Gastrocnemius medialis (tissue), 4 donors: Measurements from ENCODE around the gene CDCA8. TPM values are rescaled to one million over a fixed set of nuclear protein-coding genes. Genes with fewer than 3 reads are reported as not detected.

ENCODE experiments used
- ATAC-seq, 2 donors: fragments of 150-250 bp; one replicate each; pipeline ENCODE4 v1.9.1; 2016
- DNase-seq, 2 donors: peaks; one replicate each; pipeline ENCODE4 v3.0.0-alpha.2; 2019
- H3K27ac ChIP-seq, 4 donors: fragments of 200-600 bp; sonication (generic); 1 replicate in 1 of 4; 2 replicates in 3 of 4; pipeline ENCODE4 v1.5.1; 2016 to 2018; ENCODE audit warnings: mild to moderate bottlenecking in 2 of 4, moderate library complexity in 1 of 4
- H3K27me3 ChIP-seq, 3 donors: fragments of 200-600 bp; sonication (generic) in 2 of 3; 1 replicate in 1 of 3; 2 replicates in 2 of 3; pipeline versions ENCODE4 v1.5.1 to v1.6.0; 2016 to 2019; ENCODE audit warnings: mild to moderate bottlenecking in 1 of 3, moderate library complexity in 1 of 3
- H3K36me3 ChIP-seq, 2 donors: fragments of 200-600 bp; sonication (generic) in 1 of 2; one replicate each; pipeline ENCODE4 v1.5.1; 2017 to 2018
- H3K4me1 ChIP-seq, 2 donors: fragments of 200-600 bp; sonication (generic) in 1 of 2; one replicate each; pipeline ENCODE4 v1.5.1; 2016 to 2017; ENCODE audit warnings: mild to moderate bottlenecking in 2 of 2
- H3K4me3 ChIP-seq, 4 donors: fragments of 200-600 bp; sonication (generic) in 3 of 4; 1 replicate in 1 of 4; 2 replicates in 3 of 4; pipeline ENCODE4 v1.5.1; 2016 to 2019; ENCODE audit warnings: mild to moderate bottlenecking in 2 of 4
- H3K9me3 ChIP-seq, 3 donors: fragments of 200-600 bp; sonication (generic) in 2 of 3; 1 replicate in 1 of 3; 2 replicates in 2 of 3; pipeline ENCODE4 v1.5.1; 2016 to 2019
- CTCF ChIP-seq, 5 experiments: fragments of 450-650 bp in 3 of 5; fragments of 200-600 bp in 2 of 5; sonication (generic) in 2 of 5; IDR thresholded peaks in 4 of 5; conservative IDR thresholded peaks in 1 of 5; 1 replicate in 4 of 5; 2 replicates in 1 of 5; pipeline ENCODE4 v1.5.1; 2016 to 2019; ENCODE audit warnings: antibody characterized with exemption in 5 of 5, mild to moderate bottlenecking in 3 of 5, moderate library complexity in 3 of 5
- POLR2A ChIP-seq, 2 donors: fragments of 450-650 bp; IDR thresholded peaks; one replicate each; pipeline ENCODE4 v1.6.1; 2017; ENCODE audit warnings: antibody characterized with exemption in 2 of 2, mild to moderate bottlenecking in 2 of 2, moderate library complexity in 2 of 2
- in situ Hi-C, 4 donors: fragments of 200-750 bp; cut with MboI; loops; one replicate each; pipeline versions ENCODE4 v1.15.0 to v1.8.0; 2017; ENCODE audit warnings: low sequenced_read_pairs in 4 of 4
- intact Hi-C: fragments of 100-400 bp; cut with DNase I; formaldehyde crosslinking; loops from one replicate; pipeline ENCODE4 v1.15.1; 2023; ENCODE audit warnings: low total_unique reads
- total RNA-seq, 4 donors: library from RNA; depleted of rRNA; stranded (reverse); fragments of >200 nt; gene quantifications; one replicate each; pipeline versions ENCODE4 v1.1.0 to v1.2.3, GENCODE V29; 2016

CDCA8 gene
- total RNA-seq, 4 donors from 2014 or later: 0.46 to 1.5 (median 0.60) TPM; not detected in 1

- ATAC-seq: no peak
These were observed 36.1 kb downstream of the CDCA8 start for GRCh38 chr1:37728416-37728815.

GRCh38 chr1:37730376-37730775 is 38.1 kb downstream of the CDCA8 start:
- H3K36me3 ChIP-seq: no peaks in the 10 kb centered on the region
- H3K9me3 ChIP-seq: no peaks in the 10 kb centered on the region
- no peak for TF ChIP-seq POLR2A (IDR thresholded peaks at IDR 0.05)
- TF ChIP-seq CTCF (IDR thresholded peaks at IDR 0.05 in 4 of 5, conservative IDR thresholded peaks at IDR 0.05 in 1 of 5): no peak
- no peak overlapping the region for H3K27ac ChIP-seq
- in situ Hi-C loops (no loop called here), intact Hi-C loops (no loop called here)
- DNase-seq (no peak), ATAC-seq (no peak)
- no peak overlapping the region for H3K4me3 ChIP-seq
- H3K27me3 ChIP-seq: peaks cover 7 to 15% (median 14%) of the 10 kb centered on the region in 3 donors
- H3K4me1 ChIP-seq: no peaks in the 10 kb centered on the region

More at GRCh38 chr1:37728416-37728815, 36.1 kb downstream of the CDCA8 start:
- Histone ChIP-seq H3K27me3 (peaks cover 0 to 9% (median 6%) of the 10 kb centered on the region in 3 donors), H3K27ac (no peak overlapping the region), H3K36me3 (no peaks in the 10 kb centered on the region), H3K4me3 (no peak overlapping the region), H3K4me1 (no peaks in the 10 kb centered on the region), H3K9me3 (no peaks in the 10 kb centered on the region)
- no peak for DNase-seq
- in situ Hi-C loops (no loop called here), intact Hi-C loops (no loop called here)
- no peak for TF ChIP-seq POLR2A (IDR thresholded peaks at IDR 0.05)
- TF ChIP-seq CTCF (IDR thresholded peaks at IDR 0.05 in 4 of 5, conservative IDR thresholded peaks at IDR 0.05 in 1 of 5): no peak

- TF ChIP-seq CTCF (IDR thresholded peaks at IDR 0.05 in 4 of 5, conservative IDR thresholded peaks at IDR 0.05 in 1 of 5) (no peak), POLR2A (IDR thresholded peaks at IDR 0.05) (no peak)
- no peak overlapping the region for H3K4me3 ChIP-seq
- no peaks in the 10 kb centered on the region for H3K9me3 ChIP-seq
- no peak overlapping the region for H3K27ac ChIP-seq
- DNase-seq (no peak), ATAC-seq (no peak)
- H3K36me3 ChIP-seq: no peaks in the 10 kb centered on the region
- intact Hi-C loops (no loop called here), in situ Hi-C loops (no loop called here)
- H3K27me3 ChIP-seq: peaks cover 8 to 16% (median 12%) of the 10 kb centered on the region in 3 donors
- H3K4me1 ChIP-seq: no peaks in the 10 kb centered on the region
These were observed 39.1 kb downstream of the CDCA8 start for GRCh38 chr1:37731312-37732019.

GRCh38 chr1:37732111-37732780 is 39.9 kb downstream of the CDCA8 start:
- peaks cover 8 to 16% (median 12%) of the 10 kb centered on the region in 3 donors for H3K27me3 ChIP-seq
- in situ Hi-C loops: no loop called here

More at GRCh38 chr1:37732111-37732780, 39.9 kb downstream of the CDCA8 start:
- no peaks in the 10 kb centered on the region for H3K4me1 ChIP-seq
- ATAC-seq (no peak), DNase-seq (no peak)
- H3K4me3 ChIP-seq: no peak overlapping the region
- TF ChIP-seq CTCF (IDR thresholded peaks at IDR 0.05 in 4 of 5, conservative IDR thresholded peaks at IDR 0.05 in 1 of 5): no peak
- TF ChIP-seq POLR2A (IDR thresholded peaks at IDR 0.05): no peak
- intact Hi-C loops: no loop called here
- no peak overlapping the region for H3K27ac ChIP-seq
- H3K9me3 ChIP-seq: no peaks in the 10 kb centered on the region
- H3K36me3 ChIP-seq: no peaks in the 10 kb centered on the region
